ENCODE results near the gene FAM210A. TPM values are rescaled to one million over a fixed set of nuclear protein-coding genes. Genes with fewer than 3 reads are reported as not detected.

Gene FAM210A
- polyA plus RNA-seq, 2 of the 4 experiments (the other 2 are of a cell fraction), result 17.1 to 26.2 TPM

DNA sequence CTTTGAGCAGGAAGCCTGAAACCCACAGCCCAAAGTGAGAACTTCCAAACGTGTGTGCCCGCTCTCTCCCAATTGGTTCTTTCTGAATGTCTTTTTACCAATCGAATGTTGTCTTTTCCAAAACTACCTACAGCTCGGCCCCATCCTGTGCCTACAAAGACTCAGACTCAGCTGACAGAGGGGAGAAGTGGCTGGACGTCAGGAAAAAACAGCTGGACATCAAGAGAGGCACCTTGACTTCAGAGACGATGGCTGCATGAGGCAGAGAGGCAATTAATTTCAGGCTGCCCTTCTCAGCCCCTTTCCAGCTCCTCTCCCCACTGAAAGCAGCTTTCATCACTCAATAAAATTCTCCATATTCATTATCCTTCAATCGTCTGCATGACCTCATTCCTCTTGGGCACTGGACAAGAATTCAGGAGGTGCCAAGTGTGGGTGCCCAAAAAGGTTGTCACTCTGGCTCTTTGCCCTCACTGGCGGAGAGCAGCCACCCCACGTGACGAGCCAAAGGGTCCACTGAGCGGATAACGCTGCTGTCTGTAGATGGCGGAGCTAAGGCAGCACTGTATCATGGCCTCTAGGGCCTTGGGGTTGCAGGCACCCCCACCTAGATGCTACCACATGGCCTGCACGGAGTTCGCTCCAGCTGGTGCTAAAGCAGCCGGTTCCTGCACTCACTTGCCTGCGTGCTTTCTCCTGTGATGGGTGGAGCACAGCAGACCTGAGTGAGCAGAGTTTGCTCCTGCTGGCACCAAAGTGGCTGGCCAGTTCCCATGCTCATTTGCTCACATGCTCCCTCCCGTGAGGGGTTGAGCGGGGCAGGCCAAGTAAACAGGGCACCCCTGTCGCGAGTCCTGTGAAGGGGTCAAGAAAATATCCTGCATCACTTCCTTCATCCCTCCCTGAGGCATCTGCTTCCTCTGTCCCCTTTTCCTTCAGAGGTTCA lies 37.9 kb downstream of the FAM210A start:
- no peak overlapping the region for H3K4me3 ChIP-seq
- no peaks in the 10 kb centered on the region for H3K9me3 ChIP-seq
- ChIA-PET POLR2A (no interaction called here), CTCF (no interaction called here)
- H3K4me1 ChIP-seq, result no peaks in the 10 kb centered on the region
- no peak overlapping the region for H3K4me2 ChIP-seq
- no peak for DNase-seq (ENCODE audit: low read depth in 1 of 2, low spot score in 1 of 2)
- no peak for FAIRE-seq
- TF ChIP-seq RAD21 (conservative IDR thresholded peaks at IDR 0.05 in 1 of 2, IDR thresholded peaks at IDR 0.05 in 1 of 2) (no peak), CHD4 (IDR thresholded peaks at IDR 0.05; ENCODE audit: borderline replicate concordance) (no peak), NPAS2 (CRISPR knock-in tag; IDR thresholded peaks at IDR 0.05; ENCODE audit: borderline replicate concordance) (no peak), GATA3 (IDR thresholded peaks at IDR 0.05; ENCODE audit: borderline replicate concordance) (no peak), ZNF302 (CRISPR knock-in tag; IDR thresholded peaks at IDR 0.05) (no peak), FOSB (CRISPR knock-in tag; IDR thresholded peaks at IDR 0.05) (no peak), PHF8 (IDR thresholded peaks at IDR 0.05; ENCODE audit: borderline replicate concordance, low read depth) (no peak), HDAC2 (IDR thresholded peaks at IDR 0.05) (no peak), CBX2 (IDR thresholded peaks at IDR 0.05; ENCODE audit: borderline replicate concordance, low read depth) (no peak), NR3C1 (IDR thresholded peaks at IDR 0.05) (no peak), HOXB5 (CRISPR knock-in tag; IDR thresholded peaks at IDR 0.05) (no peak), NFE2L2 (conservative IDR thresholded peaks at IDR 0.05; ENCODE audit: low read length) (no peak), EHF (CRISPR knock-in tag; IDR thresholded peaks at IDR 0.05) (no peak), HOXB13 (CRISPR knock-in tag; IDR thresholded peaks at IDR 0.05; ENCODE audit: low read depth) (no peak)
- TF ChIP-seq, protein P1, sequence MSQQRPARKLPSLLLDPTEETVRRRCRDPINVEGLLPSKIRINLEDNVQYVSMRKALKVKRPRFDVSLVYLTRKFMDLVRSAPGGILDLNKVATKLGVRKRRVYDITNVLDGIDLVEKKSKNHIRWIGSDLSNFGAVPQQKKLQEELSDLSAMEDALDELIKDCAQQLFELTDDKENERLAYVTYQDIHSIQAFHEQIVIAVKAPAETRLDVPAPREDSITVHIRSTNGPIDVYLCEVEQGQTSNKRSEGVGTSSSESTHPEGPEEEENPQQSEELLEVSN (IDR thresholded peaks at IDR 0.05; ENCODE audit: borderline replicate concordance, low read depth), result no peak
- 92% methylated on average over 10 of the region's 21 CpGs for WGBS (ENCODE audit: missing lambda C conversion rate)
- ATAC-seq, result no peak
- H3K27ac ChIP-seq, result no peak overlapping the region

DNA sequence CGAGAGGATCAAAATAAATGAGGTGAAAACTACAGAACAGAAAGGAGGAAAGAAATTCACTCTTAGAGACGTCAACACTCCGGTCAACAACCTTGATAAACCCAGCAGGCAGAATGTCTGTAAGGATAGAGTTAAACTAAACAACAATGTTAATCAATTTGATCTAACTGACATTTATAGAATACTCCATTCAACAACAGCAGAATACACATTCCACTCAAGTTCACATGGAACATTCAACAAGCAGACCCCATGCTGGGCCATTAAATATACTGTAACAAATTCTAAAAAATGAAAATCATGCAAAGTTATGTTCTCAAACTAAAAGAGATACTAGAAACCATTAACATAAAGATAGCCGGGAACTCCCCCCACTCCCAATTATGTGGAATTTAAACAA lies 41.8 kb downstream of the FAM210A start:
- TF ChIP-seq, protein P2, sequence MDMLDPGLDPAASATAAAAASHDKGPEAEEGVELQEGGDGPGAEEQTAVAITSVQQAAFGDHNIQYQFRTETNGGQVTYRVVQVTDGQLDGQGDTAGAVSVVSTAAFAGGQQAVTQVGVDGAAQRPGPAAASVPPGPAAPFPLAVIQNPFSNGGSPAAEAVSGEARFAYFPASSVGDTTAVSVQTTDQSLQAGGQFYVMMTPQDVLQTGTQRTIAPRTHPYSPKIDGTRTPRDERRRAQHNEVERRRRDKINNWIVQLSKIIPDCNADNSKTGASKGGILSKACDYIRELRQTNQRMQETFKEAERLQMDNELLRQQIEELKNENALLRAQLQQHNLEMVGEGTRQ (IDR thresholded peaks at IDR 0.05), result no peak
- ATAC-seq (no peak), FAIRE-seq (no peak), DNase-seq (ENCODE audit: low read depth in 1 of 2, low spot score in 1 of 2) (no peak)
- no peak overlapping the region for H3K27ac ChIP-seq
- no peak overlapping the region for H3K4me3 ChIP-seq
- H3K4me2 ChIP-seq, result no peak overlapping the region
- H3K4me1 ChIP-seq, result no peaks in the 10 kb centered on the region
- POLR2A ChIA-PET, result no interaction called here
- CTCF ChIA-PET, result no interaction called here
- no peaks in the 10 kb centered on the region for H3K9me3 ChIP-seq
- 92% methylated on average over 4 of the region's 4 CpGs for WGBS (ENCODE audit: missing lambda C conversion rate)

DNA sequence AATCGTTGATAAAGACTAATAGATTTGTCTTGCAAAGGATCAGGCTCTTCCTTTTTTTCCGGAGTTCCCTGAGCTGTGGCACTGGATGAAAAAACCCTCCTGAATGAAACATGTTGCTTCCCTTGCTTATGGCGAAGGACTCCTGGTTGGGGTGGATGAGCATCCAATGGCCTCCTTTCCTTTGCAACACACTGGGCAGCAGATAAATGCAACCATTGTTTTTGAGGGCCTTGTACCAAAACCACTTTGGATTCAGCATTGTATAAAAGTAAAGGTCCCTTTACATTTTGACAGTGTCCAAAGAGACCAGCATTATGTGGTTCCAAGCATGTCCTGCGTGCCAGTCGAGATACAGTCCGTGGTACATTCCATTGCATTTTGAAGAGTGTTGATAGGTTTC lies 44.7 kb downstream of the FAM210A start:
- Histone ChIP-seq H3K4me1 (no peaks in the 10 kb centered on the region), H3K27ac (no peak overlapping the region), H3K4me2 (no peak overlapping the region), H3K9me3 (no peaks in the 10 kb centered on the region), H3K4me3 (no peak overlapping the region)
- no peak for TF ChIP-seq RNF2 (IDR thresholded peaks at IDR 0.05; ENCODE audit: borderline replicate concordance, low read depth)
- TF ChIP-seq CBX2 (IDR thresholded peaks at IDR 0.05; ENCODE audit: borderline replicate concordance, low read depth), result no peak
- TF ChIP-seq, protein P3, sequence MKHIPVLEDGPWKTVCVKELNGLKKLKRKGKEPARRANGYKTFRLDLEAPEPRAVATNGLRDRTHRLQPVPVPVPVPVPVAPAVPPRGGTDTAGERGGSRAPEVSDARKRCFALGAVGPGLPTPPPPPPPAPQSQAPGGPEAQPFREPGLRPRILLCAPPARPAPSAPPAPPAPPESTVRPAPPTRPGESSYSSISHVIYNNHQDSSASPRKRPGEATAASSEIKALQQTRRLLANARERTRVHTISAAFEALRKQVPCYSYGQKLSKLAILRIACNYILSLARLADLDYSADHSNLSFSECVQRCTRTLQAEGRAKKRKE (CRISPR knock-in tag; IDR thresholded peaks at IDR 0.05; ENCODE audit: low read depth), result no peak
- TF ChIP-seq NFE2L2 (conservative IDR thresholded peaks at IDR 0.05; ENCODE audit: low read length), result no peak
- TF ChIP-seq HOXA7 (CRISPR knock-in tag; IDR thresholded peaks at IDR 0.05), result no peak
- TF ChIP-seq HOXB5 (CRISPR knock-in tag; IDR thresholded peaks at IDR 0.05), result no peak
- no peak for TF ChIP-seq FOSB (CRISPR knock-in tag; IDR thresholded peaks at IDR 0.05)
- no peak for TF ChIP-seq ZNF302 (CRISPR knock-in tag; IDR thresholded peaks at IDR 0.05)
- TF ChIP-seq, protein P4, sequence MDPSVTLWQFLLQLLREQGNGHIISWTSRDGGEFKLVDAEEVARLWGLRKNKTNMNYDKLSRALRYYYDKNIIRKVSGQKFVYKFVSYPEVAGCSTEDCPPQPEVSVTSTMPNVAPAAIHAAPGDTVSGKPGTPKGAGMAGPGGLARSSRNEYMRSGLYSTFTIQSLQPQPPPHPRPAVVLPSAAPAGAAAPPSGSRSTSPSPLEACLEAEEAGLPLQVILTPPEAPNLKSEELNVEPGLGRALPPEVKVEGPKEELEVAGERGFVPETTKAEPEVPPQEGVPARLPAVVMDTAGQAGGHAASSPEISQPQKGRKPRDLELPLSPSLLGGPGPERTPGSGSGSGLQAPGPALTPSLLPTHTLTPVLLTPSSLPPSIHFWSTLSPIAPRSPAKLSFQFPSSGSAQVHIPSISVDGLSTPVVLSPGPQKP (IDR thresholded peaks at IDR 0.05; ENCODE audit: low read depth, low read length), result no peak
- no peak for TF ChIP-seq JUNB (IDR thresholded peaks at IDR 0.05)
- TF ChIP-seq KDM5A (IDR thresholded peaks at IDR 0.05), result no peak
- TF ChIP-seq HDAC2 (IDR thresholded peaks at IDR 0.05), result no peak
- TF ChIP-seq NPAS2 (CRISPR knock-in tag; IDR thresholded peaks at IDR 0.05; ENCODE audit: borderline replicate concordance), result no peak
- TF ChIP-seq RCOR1 (IDR thresholded peaks at IDR 0.05; ENCODE audit: low read depth, low read length), result no peak
- no peak for TF ChIP-seq POLR2AphosphoS2 (conservative IDR thresholded peaks at IDR 0.05; ENCODE audit: low read length)
- no peak for TF ChIP-seq EP300 (IDR thresholded peaks at IDR 0.05)
- no peak for TF ChIP-seq TFCP2L1 (CRISPR knock-in tag; IDR thresholded peaks at IDR 0.05)
- no peak for TF ChIP-seq CHD2 (IDR thresholded peaks at IDR 0.05; ENCODE audit: low read length, partially characterized antibody)
- TF ChIP-seq, protein P5, sequence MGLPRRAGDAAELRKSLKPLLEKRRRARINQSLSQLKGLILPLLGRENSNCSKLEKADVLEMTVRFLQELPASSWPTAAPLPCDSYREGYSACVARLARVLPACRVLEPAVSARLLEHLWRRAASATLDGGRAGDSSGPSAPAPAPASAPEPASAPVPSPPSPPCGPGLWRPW (IDR thresholded peaks at IDR 0.05), result no peak
- ATAC-seq (no peak), DNase-seq (ENCODE audit: low read depth in 1 of 2, low spot score in 1 of 2) (no peak), FAIRE-seq (no peak)
- WGBS (ENCODE audit: missing lambda C conversion rate), result 88% methylated on average over 6 of the region's 6 CpGs
- ChIA-PET POLR2A (no interaction called here), CTCF (interaction anchor here (0.8 kb wide), 1 partner anchor 32 kb away, joined by 3 read pairs; no protein-coding TSS in a partner anchor)
